GM19238 (cell line): Measurements from ENCODE around the gene PRLH.
"Not testable (repeated sequence)": the region's sequence is repeated elsewhere in the genome, so short reads cannot be mapped to it uniquely, and the experiment has no call there.

ENCODE experiments used
- DNase-seq: peaks from one replicate; pipeline ENCODE4 v3.0.0; 2011; ENCODE audit warnings: low spot score; ENCODE audit not compliant: insufficient read length

PRLH gene

GRCh38 chr2:237581751-237582746 is 15.7 kb downstream of the PRLH start:
- peak; percentile 27 for DNase-seq

- DNase-seq: no peak
Observed at GRCh38 chr2:237583385-237584295, 17.3 kb downstream of the PRLH start.

- DNase-seq: no peak
Observed at GRCh38 chr2:237585590-237586221, 19.3 kb downstream of the PRLH start.

- DNase-seq: no peak
Observed at GRCh38 chr2:237588044-237588696, 21.8 kb downstream of the PRLH start.

GRCh38 chr2:237590272-237591140 is 24.1 kb downstream of the PRLH start, which contains the start of gene RAB17:
Gene RAB17 (minus strand): TSS chr2:237590734. CDS start chr2:237586154, 4,580 bp downstream.
- DNase-seq: no peak

GRCh38 chr2:237591141-237591881 is 24.9 kb downstream of the PRLH start:
- DNase-seq: no peak

- DNase-seq: no peak
Observed at GRCh38 chr2:237592425-237592980, 26.1 kb downstream of the PRLH start.

GRCh38 chr2:237593036-237593435 is 26.7 kb downstream of the PRLH start:
- no peak for DNase-seq

GRCh38 chr2:237593596-237594320 is 27.4 kb downstream of the PRLH start:
- no peak for DNase-seq

GRCh38 chr2:237594514-237594871 is 28.1 kb downstream of the PRLH start:
- no peak for DNase-seq

GRCh38 chr2:237595829-237596519 is 29.6 kb downstream of the PRLH start:
- not testable (repeated sequence) for DNase-seq

- DNase-seq: no peak
Observed at GRCh38 chr2:237596520-237597195, 30.3 kb downstream of the PRLH start.

- no peak for DNase-seq
Observed at GRCh38 chr2:237597196-237598145, 31.1 kb downstream of the PRLH start.

- DNase-seq: no peak
Observed at GRCh38 chr2:237598468-237599208, 32.3 kb downstream of the PRLH start.

- DNase-seq: no peak
Observed at GRCh38 chr2:237599465-237600110, 33.2 kb downstream of the PRLH start.
